Sigmoid colon (tissue), 7 donors: ENCODE measurements around the gene TMEM127. TPM values are rescaled to one million over a fixed set of nuclear protein-coding genes. Genes with fewer than 3 reads are reported as not detected.

Experiments
- DNase-seq: peaks from one replicate; pipeline ENCODE4 v3.0.0-alpha.2; 2019
- H3K27ac ChIP-seq, 4 donors: fragments of 200-600 bp; sonication (generic); one replicate each; pipeline ENCODE4 v1.5.1; 2016 to 2019; ENCODE audit warnings: mild to moderate bottlenecking in 1 of 4
- H3K27me3 ChIP-seq, 3 donors: fragments of 200-600 bp; sonication (generic); one replicate each; pipeline ENCODE4 v1.5.1; 2019; ENCODE audit warnings: mild to moderate bottlenecking in 1 of 3
- H3K36me3 ChIP-seq, 4 donors: fragments of 200-600 bp; sonication (generic); one replicate each; pipeline ENCODE4 v1.5.1; 2016 to 2019
- H3K4me1 ChIP-seq, 4 donors: fragments of 200-600 bp; sonication (generic); one replicate each; pipeline ENCODE4 v1.5.1; 2017 to 2019
- H3K4me3 ChIP-seq, 4 donors: fragments of 200-600 bp; sonication (generic); one replicate each; pipeline ENCODE4 v1.5.1; 2017 to 2019; ENCODE audit warnings: mild to moderate bottlenecking in 2 of 4, moderate library complexity in 1 of 4
- H3K9me3 ChIP-seq, 4 donors: fragments of 200-600 bp in 3 of 4; sonication (generic) in 3 of 4; one replicate each; pipeline versions ENCODE4 v1.5.1 to v1.6.1; 2013 to 2019
- EP300 ChIP-seq, 4 donors: sonication (generic); formaldehyde crosslinking; IDR thresholded peaks; one replicate each; pipeline ENCODE4 v1.6.1; 2017; ENCODE audit warnings: antibody characterized with exemption in 4 of 4
- POLR2A ChIP-seq, 2 donors: fragments of 450-650 bp; IDR thresholded peaks; one replicate each; pipeline ENCODE4 v1.6.1; 2016; ENCODE audit warnings: antibody characterized with exemption in 2 of 2, mild to moderate bottlenecking in 2 of 2, moderate library complexity in 2 of 2
- POLR2AphosphoS5 ChIP-seq, 4 donors: sonication (generic); formaldehyde crosslinking; IDR thresholded peaks; one replicate each; pipeline ENCODE4 v1.6.1; 2017; ENCODE audit warnings: antibody characterized with exemption in 4 of 4
- WGBS, 2 donors: extraction: QIAGEN DNeasy Blood & Tissue Kit; methylation state at CpG; one replicate each; pipeline ENCODE4 v1.1.7; 2013; 5-methylcytosine and 5-hydroxymethylcytosine counted together
- intact Hi-C: fragments of 100-400 bp; cut with DNase I; formaldehyde crosslinking; loops from one replicate; pipeline ENCODE4 v1.15.1; 2023
- polyA plus RNA-seq, 3 donors: library from polyadenylated mRNA; stranded (reverse); fragments of 200-250 nt; gene quantifications; one replicate each; pipeline ENCODE4 v1.2.3, GENCODE V29; 2013
- total RNA-seq, 4 donors: library from RNA; depleted of rRNA; stranded (reverse); fragments of >200 nt; gene quantifications; one replicate each; pipeline ENCODE4 v1.1.0, GENCODE V29; 2016
- TF ChIP-seq, protein P1 (sequence below), 4 experiments: fragments of 450-650 bp in 3 of 4; fragments of 200-600 bp in 1 of 4; IDR thresholded peaks; one replicate each; pipeline ENCODE4 v1.5.1; 2016 to 2019; ENCODE audit warnings: antibody characterized with exemption in 4 of 4, mild to moderate bottlenecking in 3 of 4, moderate library complexity in 2 of 4
- donor health status: healthy with polysubstance abuse.
- donor health status: Bipolar disorder and iron deficiency.
- donor health status: healthy.

TMEM127 gene, protein sequence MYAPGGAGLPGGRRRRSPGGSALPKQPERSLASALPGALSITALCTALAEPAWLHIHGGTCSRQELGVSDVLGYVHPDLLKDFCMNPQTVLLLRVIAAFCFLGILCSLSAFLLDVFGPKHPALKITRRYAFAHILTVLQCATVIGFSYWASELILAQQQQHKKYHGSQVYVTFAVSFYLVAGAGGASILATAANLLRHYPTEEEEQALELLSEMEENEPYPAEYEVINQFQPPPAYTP
- total RNA-seq = 10 to 100 TPM; 24.6 to 30.5 (median 27.9) TPM
- polyA plus RNA-seq = 10 to 100 TPM; 10.8 to 40.1 (median 12.5) TPM

DNA sequence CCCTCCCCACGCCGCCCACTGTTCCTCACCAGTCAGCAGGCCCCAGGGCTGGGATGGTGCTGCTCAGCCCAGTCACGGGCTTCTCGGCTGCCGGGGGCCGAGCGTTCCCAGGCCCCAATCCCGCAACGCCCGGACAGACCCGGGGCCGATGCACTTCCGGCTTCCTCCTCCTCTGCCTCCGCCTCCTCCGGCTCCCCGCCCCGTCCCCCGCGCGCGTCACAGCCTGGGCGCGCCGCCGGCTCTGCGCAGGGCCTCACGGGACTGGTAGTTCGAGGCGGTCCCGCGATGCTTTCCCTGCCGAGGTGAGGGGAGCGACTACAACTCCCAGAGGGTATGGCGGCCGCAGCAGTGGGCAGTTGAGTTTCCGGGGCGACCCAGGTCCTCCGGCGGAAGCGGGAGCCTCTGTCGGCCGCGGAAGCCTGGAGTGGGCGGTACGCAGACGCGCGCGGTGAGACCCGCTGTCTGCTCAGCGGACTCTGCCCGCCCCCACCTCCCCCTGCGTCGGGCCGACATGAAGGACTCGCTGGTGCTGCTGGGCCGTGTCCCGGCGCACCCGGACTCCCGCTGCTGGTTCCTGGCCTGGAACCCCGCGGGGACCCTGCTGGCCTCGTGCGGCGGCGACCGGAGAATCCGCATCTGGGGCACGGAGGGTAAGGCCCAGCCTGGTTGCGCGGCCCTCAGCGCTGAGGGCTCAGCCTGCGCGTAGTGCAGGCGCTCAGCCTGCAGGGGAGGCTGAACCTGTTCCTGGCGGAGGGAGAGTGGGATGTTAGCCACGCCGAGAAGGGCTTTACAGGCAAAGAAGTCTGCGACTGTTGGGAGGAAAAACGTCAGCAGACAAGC lies at the start of gene TMEM127, which contains the start of gene CIAO1:
TSS of gene TMEM127 (minus strand) at position 158 of the 840 bp plus-strand sequence. CDS start 616 bp downstream, outside the sequence.
TSS of gene CIAO1 (plus strand) at position 386 of the 840 bp plus-strand sequence. CDS start at position 512, 126 bp downstream.
- TF ChIP-seq, protein P1, sequence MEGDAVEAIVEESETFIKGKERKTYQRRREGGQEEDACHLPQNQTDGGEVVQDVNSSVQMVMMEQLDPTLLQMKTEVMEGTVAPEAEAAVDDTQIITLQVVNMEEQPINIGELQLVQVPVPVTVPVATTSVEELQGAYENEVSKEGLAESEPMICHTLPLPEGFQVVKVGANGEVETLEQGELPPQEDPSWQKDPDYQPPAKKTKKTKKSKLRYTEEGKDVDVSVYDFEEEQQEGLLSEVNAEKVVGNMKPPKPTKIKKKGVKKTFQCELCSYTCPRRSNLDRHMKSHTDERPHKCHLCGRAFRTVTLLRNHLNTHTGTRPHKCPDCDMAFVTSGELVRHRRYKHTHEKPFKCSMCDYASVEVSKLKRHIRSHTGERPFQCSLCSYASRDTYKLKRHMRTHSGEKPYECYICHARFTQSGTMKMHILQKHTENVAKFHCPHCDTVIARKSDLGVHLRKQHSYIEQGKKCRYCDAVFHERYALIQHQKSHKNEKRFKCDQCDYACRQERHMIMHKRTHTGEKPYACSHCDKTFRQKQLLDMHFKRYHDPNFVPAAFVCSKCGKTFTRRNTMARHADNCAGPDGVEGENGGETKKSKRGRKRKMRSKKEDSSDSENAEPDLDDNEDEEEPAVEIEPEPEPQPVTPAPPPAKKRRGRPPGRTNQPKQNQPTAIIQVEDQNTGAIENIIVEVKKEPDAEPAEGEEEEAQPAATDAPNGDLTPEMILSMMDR (IDR thresholded peaks at IDR 0.05) = peak; percentile 20 to 46 (median 34)
- no peak for TF ChIP-seq EP300 (IDR thresholded peaks at IDR 0.05)
- peak; percentile 88 to 92 for TF ChIP-seq POLR2A (IDR thresholded peaks at IDR 0.05)
- peak; percentile 81 to 97 (median 95) for TF ChIP-seq POLR2AphosphoS5 (IDR thresholded peaks at IDR 0.05)
- Histone ChIP-seq H3K9me3 (no peaks in the 10 kb centered on the region), H3K27me3 (no peaks in the 10 kb centered on the region), H3K36me3 (peaks cover 0 to 53% (median 24%) of the 10 kb centered on the region in 4 donors), H3K4me3 (peak within 1 kb of the TSS; percentile 80 to 95 (median 90)), H3K4me1 (peaks cover 0 to 47% (median 45%) of the 10 kb centered on the region in 4 donors), H3K27ac (peak within 1 kb of the TSS; percentile 88 to 96 (median 92))
- intact Hi-C loops = loop anchor here (2.0 to 10.0 kb wide), 5 partner anchors 39 to 1101 kb away; partner anchors contain the start of genes NCAPH, SNRNP200, STARD7 and ZNF2
- peak; percentile 99 for DNase-seq
- 0 to 1% methylated on average over 81 of the region's 81 CpGs for WGBS, 2 donors

DNA sequence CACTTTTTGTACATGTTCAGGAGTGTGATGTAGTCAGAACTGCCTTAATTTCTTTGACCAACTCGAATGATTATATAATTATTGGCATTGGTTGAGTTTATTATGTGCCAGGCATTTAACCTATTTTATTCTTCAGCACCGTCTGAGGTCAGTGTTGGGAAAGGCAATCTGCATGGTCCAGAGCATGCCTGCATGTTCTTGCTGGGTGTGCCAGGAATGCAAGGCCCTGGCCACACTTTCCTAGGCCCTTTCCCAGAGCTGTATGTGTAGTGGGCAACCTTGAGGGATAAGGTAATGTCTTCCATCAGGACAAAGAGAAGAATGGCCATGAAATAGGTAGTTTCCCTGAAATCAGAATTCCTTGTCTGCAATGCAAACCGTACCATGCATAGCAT lies 49.2 kb upstream of the TMEM127 start:
- 76 to 85% methylated on average over 3 of the region's 3 CpGs for WGBS, 2 donors
- Histone ChIP-seq H3K36me3 (no peaks in the 10 kb centered on the region), H3K27ac (no peak overlapping the region), H3K4me1 (no peaks in the 10 kb centered on the region), H3K4me3 (no peak overlapping the region), H3K9me3 (no peaks in the 10 kb centered on the region), H3K27me3 (peaks cover 0 to 21% (median 12%) of the 10 kb centered on the region in 3 donors)
- intact Hi-C loops = no loop called here
- TF ChIP-seq POLR2AphosphoS5 (IDR thresholded peaks at IDR 0.05) (no peak), POLR2A (IDR thresholded peaks at IDR 0.05) (no peak), EP300 (IDR thresholded peaks at IDR 0.05) (no peak)
- TF ChIP-seq, protein P1 (IDR thresholded peaks at IDR 0.05) = no peak
- DNase-seq = no peak

DNA sequence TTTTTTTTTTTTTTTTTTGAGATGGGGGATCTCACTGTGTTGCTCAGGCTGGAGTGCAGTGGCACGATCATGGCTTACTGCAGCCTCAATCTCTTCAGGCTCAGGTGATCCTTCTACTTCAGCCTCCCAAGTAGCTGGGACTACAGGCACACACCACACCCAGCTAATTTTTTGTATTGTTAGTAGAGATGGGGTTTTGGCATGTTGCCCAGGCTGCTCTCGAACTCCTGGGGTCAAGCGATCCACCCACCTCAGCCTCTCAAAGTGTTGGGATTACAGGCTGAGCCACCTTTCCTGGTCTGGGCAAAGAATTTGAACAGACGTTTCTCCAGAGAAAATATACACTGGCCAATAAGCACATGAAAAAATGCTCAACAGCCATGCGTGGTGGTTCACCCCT lies 42.5 kb upstream of the TMEM127 start:
- peaks cover 0 to 2% (median under 1%) of the 10 kb centered on the region in 4 donors for H3K36me3 ChIP-seq
- no peak overlapping the region for H3K27ac ChIP-seq
- DNase-seq = no peak
- H3K4me3 ChIP-seq = no peak overlapping the region
- WGBS, 2 donors = 82 to 93% methylated on average over 5 of the region's 5 CpGs
- H3K4me1 ChIP-seq = peaks cover 0 to 25% (median 15%) of the 10 kb centered on the region in 4 donors
- H3K27me3 ChIP-seq = no peaks in the 10 kb centered on the region
- H3K9me3 ChIP-seq = no peaks in the 10 kb centered on the region
- TF ChIP-seq POLR2A (IDR thresholded peaks at IDR 0.05) (no peak), EP300 (IDR thresholded peaks at IDR 0.05) (no peak), POLR2AphosphoS5 (IDR thresholded peaks at IDR 0.05) (no peak)
- TF ChIP-seq, protein P1 (IDR thresholded peaks at IDR 0.05) = no peak
- intact Hi-C loops = no loop called here

DNA sequence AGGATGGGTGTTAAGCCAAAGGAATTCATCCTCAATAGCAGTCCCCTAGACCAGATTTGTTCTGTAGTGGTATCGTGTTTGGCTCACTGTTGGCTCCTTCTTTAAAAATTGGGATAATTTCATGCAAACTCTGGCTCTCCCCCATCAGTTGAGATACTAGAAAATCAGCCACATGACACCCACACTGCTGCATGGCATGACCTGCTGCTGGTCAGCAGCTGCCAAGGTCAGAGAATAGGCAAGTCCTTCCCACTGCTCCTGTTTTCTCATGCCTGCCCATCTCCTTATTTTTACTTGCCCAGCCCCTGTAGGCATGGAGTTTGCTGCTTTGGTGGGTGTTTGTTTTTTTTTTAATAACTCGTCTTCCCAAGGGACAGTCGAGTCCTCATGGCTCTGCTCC lies 40.6 kb upstream of the TMEM127 start:
- H3K4me3 ChIP-seq = peak overlapping the region in 3 of 4 donors; percentile 79 to 90 (median 84)
- TF ChIP-seq POLR2A (IDR thresholded peaks at IDR 0.05) (no peak), EP300 (IDR thresholded peaks at IDR 0.05) (no peak)
- TF ChIP-seq, protein P1 (IDR thresholded peaks at IDR 0.05) = no peak

More for the DNA sequence above, 40.6 kb upstream of the TMEM127 start:
- H3K9me3 ChIP-seq = no peaks in the 10 kb centered on the region
- H3K36me3 ChIP-seq = peaks cover 19 to 20% (median 19%) of the 10 kb centered on the region in 4 donors
- peak overlapping the region in 3 of 4 donors; percentile 84 to 88 (median 85) for H3K27ac ChIP-seq
- WGBS, 2 donors = 87 to 89% methylated on average over 3 of the region's 3 CpGs
- no peaks in the 10 kb centered on the region for H3K27me3 ChIP-seq
- intact Hi-C loops = no loop called here
- H3K4me1 ChIP-seq = peaks cover 0 to 39% (median 15%) of the 10 kb centered on the region in 4 donors
- no peak for DNase-seq
